ENCODE measurements around the gene ARPP21. TPM values are rescaled to one million over a fixed set of nuclear protein-coding genes. Genes with fewer than 3 reads are reported as not detected.
A peak's percentile ranks its signal among the peaks of the same experiment; 100 is the strongest.

ARPP21 gene
- polyA plus RNA-seq, 1 donor from 2014 or later = 12.8 TPM

GRCh38 chr3:35723480-35724097, 84.3 kb downstream of the ARPP21 start:
- Histone ChIP-seq H3K79me2 (replicated peaks; ENCODE audit: insufficient read depth, low read length) (no peaks in the 10 kb centered on the region), H3K9me3 (ENCODE audit: low read length) (no peaks in the 10 kb centered on the region), H4K20me1 (ENCODE audit: insufficient read depth) (no peaks in the 10 kb centered on the region), H3K36me3 (ENCODE audit: insufficient read depth, low read length) (no peaks in the 10 kb centered on the region), H3K4me3 (ENCODE audit: low read length) (peak overlapping the region; percentile 5), H3K27me3 (ENCODE audit: insufficient read depth, low read depth, low read length) (no peaks in the 10 kb centered on the region), H3F3A (ENCODE audit: insufficient read depth, low read length, poor library complexity, severe bottlenecking) (peaks cover 6% of the 10 kb centered on the region), H3K9me2 (ENCODE audit: insufficient read depth, low read length) (no peaks in the 10 kb centered on the region), H3K4me2 (ENCODE audit: low read length) (no peak overlapping the region), H2AFZ (ENCODE audit: low read depth, low read length) (no peak overlapping the region), H3K27ac (ENCODE audit: low read length) (peak overlapping the region; percentile 57), H3K9ac (ENCODE audit: low read length) (no peak overlapping the region)
- TF ChIP-seq, protein P1, sequence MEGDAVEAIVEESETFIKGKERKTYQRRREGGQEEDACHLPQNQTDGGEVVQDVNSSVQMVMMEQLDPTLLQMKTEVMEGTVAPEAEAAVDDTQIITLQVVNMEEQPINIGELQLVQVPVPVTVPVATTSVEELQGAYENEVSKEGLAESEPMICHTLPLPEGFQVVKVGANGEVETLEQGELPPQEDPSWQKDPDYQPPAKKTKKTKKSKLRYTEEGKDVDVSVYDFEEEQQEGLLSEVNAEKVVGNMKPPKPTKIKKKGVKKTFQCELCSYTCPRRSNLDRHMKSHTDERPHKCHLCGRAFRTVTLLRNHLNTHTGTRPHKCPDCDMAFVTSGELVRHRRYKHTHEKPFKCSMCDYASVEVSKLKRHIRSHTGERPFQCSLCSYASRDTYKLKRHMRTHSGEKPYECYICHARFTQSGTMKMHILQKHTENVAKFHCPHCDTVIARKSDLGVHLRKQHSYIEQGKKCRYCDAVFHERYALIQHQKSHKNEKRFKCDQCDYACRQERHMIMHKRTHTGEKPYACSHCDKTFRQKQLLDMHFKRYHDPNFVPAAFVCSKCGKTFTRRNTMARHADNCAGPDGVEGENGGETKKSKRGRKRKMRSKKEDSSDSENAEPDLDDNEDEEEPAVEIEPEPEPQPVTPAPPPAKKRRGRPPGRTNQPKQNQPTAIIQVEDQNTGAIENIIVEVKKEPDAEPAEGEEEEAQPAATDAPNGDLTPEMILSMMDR (IDR thresholded peaks at IDR 0.05; ENCODE audit: poor library complexity, severe bottlenecking) = no peak
- TF ChIP-seq TAF1 (IDR thresholded peaks at IDR 0.05; ENCODE audit: low read depth) (no peak), MXI1 (conservative IDR thresholded peaks at IDR 0.05; ENCODE audit: poor library complexity, severe bottlenecking) (no peak), EP300 (conservative IDR thresholded peaks at IDR 0.05; ENCODE audit: poor library complexity, severe bottlenecking) (peak; percentile 99), RAD21 (conservative IDR thresholded peaks at IDR 0.05) (peak; percentile 30), POLR2AphosphoS5 (IDR thresholded peaks at IDR 0.05) (peak; percentile 91), SMC3 (conservative IDR thresholded peaks at IDR 0.05; ENCODE audit: poor library complexity) (no peak), EZH2 (IDR thresholded peaks at IDR 0.05; ENCODE audit: borderline replicate concordance, insufficient read depth, low read length, poor library complexity, severe bottlenecking) (no peak)
- TF ChIP-seq, protein P2, sequence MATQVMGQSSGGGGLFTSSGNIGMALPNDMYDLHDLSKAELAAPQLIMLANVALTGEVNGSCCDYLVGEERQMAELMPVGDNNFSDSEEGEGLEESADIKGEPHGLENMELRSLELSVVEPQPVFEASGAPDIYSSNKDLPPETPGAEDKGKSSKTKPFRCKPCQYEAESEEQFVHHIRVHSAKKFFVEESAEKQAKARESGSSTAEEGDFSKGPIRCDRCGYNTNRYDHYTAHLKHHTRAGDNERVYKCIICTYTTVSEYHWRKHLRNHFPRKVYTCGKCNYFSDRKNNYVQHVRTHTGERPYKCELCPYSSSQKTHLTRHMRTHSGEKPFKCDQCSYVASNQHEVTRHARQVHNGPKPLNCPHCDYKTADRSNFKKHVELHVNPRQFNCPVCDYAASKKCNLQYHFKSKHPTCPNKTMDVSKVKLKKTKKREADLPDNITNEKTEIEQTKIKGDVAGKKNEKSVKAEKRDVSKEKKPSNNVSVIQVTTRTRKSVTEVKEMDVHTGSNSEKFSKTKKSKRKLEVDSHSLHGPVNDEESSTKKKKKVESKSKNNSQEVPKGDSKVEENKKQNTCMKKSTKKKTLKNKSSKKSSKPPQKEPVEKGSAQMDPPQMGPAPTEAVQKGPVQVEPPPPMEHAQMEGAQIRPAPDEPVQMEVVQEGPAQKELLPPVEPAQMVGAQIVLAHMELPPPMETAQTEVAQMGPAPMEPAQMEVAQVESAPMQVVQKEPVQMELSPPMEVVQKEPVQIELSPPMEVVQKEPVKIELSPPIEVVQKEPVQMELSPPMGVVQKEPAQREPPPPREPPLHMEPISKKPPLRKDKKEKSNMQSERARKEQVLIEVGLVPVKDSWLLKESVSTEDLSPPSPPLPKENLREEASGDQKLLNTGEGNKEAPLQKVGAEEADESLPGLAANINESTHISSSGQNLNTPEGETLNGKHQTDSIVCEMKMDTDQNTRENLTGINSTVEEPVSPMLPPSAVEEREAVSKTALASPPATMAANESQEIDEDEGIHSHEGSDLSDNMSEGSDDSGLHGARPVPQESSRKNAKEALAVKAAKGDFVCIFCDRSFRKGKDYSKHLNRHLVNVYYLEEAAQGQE (IDR thresholded peaks at IDR 0.05; ENCODE audit: borderline replicate concordance) = peak; percentile 86

DNA sequence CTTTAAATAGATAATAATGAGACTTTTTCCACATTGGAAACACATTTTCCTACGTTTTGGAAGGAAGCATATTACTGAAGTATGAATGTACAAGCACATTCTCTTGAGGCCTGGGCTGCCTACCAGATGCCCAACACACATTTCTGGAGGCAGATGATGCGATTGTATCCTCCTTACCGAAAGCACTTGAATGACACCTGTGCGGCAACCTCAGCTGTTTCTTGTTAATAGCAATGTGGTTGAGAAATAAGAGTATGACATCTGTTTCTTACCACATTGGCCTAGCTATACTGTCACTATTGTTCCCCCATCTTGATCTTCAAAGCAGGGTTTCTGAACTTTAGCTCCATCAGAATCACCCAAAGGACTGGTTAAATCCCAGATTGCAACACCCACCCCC, 84.8 kb downstream of the ARPP21 start:
- no peaks in the 10 kb centered on the region for H3K9me2 ChIP-seq (ENCODE audit: insufficient read depth, low read length)
- no peak overlapping the region for H3K4me2 ChIP-seq (ENCODE audit: low read length)
- H4K20me1 ChIP-seq (ENCODE audit: insufficient read depth) = no peaks in the 10 kb centered on the region
- no peaks in the 10 kb centered on the region for H3K27me3 ChIP-seq (ENCODE audit: insufficient read depth, low read depth, low read length)
- TF ChIP-seq EZH2 (IDR thresholded peaks at IDR 0.05; ENCODE audit: borderline replicate concordance, insufficient read depth, low read length, poor library complexity, severe bottlenecking) (no peak), POLR2AphosphoS5 (IDR thresholded peaks at IDR 0.05) (no peak), SMC3 (conservative IDR thresholded peaks at IDR 0.05; ENCODE audit: poor library complexity) (no peak), TAF1 (IDR thresholded peaks at IDR 0.05; ENCODE audit: low read depth) (no peak), EP300 (conservative IDR thresholded peaks at IDR 0.05; ENCODE audit: poor library complexity, severe bottlenecking) (no peak), MXI1 (conservative IDR thresholded peaks at IDR 0.05; ENCODE audit: poor library complexity, severe bottlenecking) (no peak), RAD21 (conservative IDR thresholded peaks at IDR 0.05) (no peak)
- TF ChIP-seq, protein P2 (IDR thresholded peaks at IDR 0.05; ENCODE audit: borderline replicate concordance) = no peak
- TF ChIP-seq, protein P1 (IDR thresholded peaks at IDR 0.05; ENCODE audit: poor library complexity, severe bottlenecking) = no peak
- H3K9ac ChIP-seq (ENCODE audit: low read length) = no peak overlapping the region
- H3K79me2 ChIP-seq (replicated peaks; ENCODE audit: insufficient read depth, low read length) = no peaks in the 10 kb centered on the region
- no peak overlapping the region for H3K4me3 ChIP-seq (ENCODE audit: low read length)
- H3K36me3 ChIP-seq (ENCODE audit: insufficient read depth, low read length) = no peaks in the 10 kb centered on the region
- H3K27ac ChIP-seq (ENCODE audit: low read length) = peak overlapping the region; percentile 22
- H3K9me3 ChIP-seq (ENCODE audit: low read length) = no peaks in the 10 kb centered on the region
- H3F3A ChIP-seq (ENCODE audit: insufficient read depth, low read length, poor library complexity, severe bottlenecking) = peaks cover 6% of the 10 kb centered on the region
- no peak overlapping the region for H2AFZ ChIP-seq (ENCODE audit: low read depth, low read length)

All from neural cell (in vitro differentiated cells).